ENCODE measurements around the gene STON1.

DNA sequence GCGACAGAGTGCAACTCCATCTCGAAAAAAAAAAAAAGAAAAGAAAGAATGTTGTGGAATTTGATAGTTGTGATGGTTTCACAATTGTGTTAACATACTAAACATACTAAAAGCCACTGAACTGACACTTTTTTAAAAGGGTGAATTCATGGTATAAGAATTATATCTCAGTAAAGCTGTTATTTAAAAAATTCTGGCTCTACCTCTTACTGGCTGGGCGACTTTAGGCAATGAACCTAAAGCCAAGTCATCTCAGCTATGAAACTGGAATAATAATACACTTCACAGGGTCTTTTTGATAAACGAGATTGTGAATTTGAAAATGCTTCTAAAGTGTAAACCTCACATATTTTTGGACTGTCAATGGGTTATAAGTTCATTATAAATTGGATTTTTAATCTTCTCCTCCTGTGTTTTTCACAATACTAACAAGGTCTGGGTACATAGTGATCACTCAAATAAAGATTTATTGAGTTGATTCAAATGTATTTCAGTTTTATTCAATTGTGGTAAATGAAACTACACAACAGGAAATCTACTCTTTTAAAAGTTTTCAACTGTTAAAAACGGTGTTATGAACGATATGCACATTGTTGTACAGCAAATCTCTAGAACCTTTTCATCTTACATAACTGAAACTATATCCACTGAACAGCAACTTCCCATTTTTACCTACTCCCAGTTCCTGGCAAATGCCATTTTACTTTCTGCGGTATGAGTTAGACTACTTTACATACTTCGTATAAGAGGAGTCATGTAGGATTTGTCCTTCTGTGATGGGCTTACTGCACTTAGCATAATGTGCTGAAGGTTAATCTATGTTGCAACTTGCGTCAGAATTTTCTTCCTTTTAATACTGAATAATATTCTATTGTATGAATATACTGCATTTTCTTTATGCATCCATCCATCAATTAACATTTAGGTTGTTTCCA lies 44.7 kb downstream of the STON1 start:
- TF ChIP-seq, protein P1, sequence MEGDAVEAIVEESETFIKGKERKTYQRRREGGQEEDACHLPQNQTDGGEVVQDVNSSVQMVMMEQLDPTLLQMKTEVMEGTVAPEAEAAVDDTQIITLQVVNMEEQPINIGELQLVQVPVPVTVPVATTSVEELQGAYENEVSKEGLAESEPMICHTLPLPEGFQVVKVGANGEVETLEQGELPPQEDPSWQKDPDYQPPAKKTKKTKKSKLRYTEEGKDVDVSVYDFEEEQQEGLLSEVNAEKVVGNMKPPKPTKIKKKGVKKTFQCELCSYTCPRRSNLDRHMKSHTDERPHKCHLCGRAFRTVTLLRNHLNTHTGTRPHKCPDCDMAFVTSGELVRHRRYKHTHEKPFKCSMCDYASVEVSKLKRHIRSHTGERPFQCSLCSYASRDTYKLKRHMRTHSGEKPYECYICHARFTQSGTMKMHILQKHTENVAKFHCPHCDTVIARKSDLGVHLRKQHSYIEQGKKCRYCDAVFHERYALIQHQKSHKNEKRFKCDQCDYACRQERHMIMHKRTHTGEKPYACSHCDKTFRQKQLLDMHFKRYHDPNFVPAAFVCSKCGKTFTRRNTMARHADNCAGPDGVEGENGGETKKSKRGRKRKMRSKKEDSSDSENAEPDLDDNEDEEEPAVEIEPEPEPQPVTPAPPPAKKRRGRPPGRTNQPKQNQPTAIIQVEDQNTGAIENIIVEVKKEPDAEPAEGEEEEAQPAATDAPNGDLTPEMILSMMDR (conservative IDR thresholded peaks at IDR 0.05), result no peak
- TF ChIP-seq EZH2 (IDR thresholded peaks at IDR 0.05; ENCODE audit: low read depth), result no peak
